NB4 (cell line): ENCODE data around the gene EMP2.

Source experiments
- CTCF ChIP-seq: IDR thresholded peaks from one replicate; pipeline ENCODE4 v1.5.1; 2012; ENCODE audit warnings: low read depth, low read length
- MYC ChIP-seq: IDR thresholded peaks from 2 replicates; pipeline ENCODE4 v1.6.1; 2011; ENCODE audit warnings: low read depth, low read length
- POLR2A ChIP-seq: IDR thresholded peaks from 2 replicates; pipeline ENCODE4 v1.6.1; 2011; ENCODE audit warnings: mild to moderate bottlenecking; ENCODE audit not compliant: insufficient read length; ENCODE audit errors: extremely low read depth

GRCh38 chr16:10601444-10602408, 21.3 kb upstream of the EMP2 start:
- TF ChIP-seq POLR2A (no peak), CTCF (no peak), MYC (no peak)
